HEK293 (cell line): ENCODE results near the gene CYP26A1.
A peak's percentile ranks its signal among the peaks of the same experiment; 100 is the strongest.

Source experiments
- CTCF ChIA-PET: fragments of 350-600 bp; formaldehyde crosslinking; extraction: SDS; loops from one replicate; lab custom pipeline; 2021; ENCODE audit warnings: antibody characterized with exemption; lab: Yijun Ruan, JAX
- POLR2A ChIA-PET: fragments of 300-600 bp; formaldehyde crosslinking; extraction: SDS; loops from one replicate; lab custom pipeline; 2020; ENCODE audit warnings: antibody characterized with exemption, inconsistent platforms; lab: Yijun Ruan, JAX
- H3K27ac ChIP-seq: fragments of 200-500 bp; sonication (Bioruptor generic); 2 replicates; pipeline ENCODE4 v1.5.1; 2014; ENCODE audit warnings: low read depth, low read length, control low read depth, inconsistent platforms; ENCODE audit errors: extremely low read depth
- H3K36me3 ChIP-seq, 2 experiments: fragments of 200-500 bp in 1 of 2; sonication (Bioruptor generic) in 1 of 2; 1 replicate in 1 of 2; 2 replicates in 1 of 2; pipeline ENCODE4 v1.5.1; 2014 to 2017; ENCODE audit warnings: inconsistent platforms in 2 of 2, low read length in 2 of 2; ENCODE audit not compliant: control insufficient read depth in 2 of 2, insufficient read depth in 1 of 2
- H3K4me1 ChIP-seq: fragments of 200-500 bp; sonication (Bioruptor generic); 2 replicates; pipeline ENCODE4 v1.5.1; 2014; ENCODE audit warnings: mild to moderate bottlenecking, low read length, inconsistent platforms; ENCODE audit not compliant: control insufficient read depth, insufficient read depth
- H3K4me3 ChIP-seq: 2 replicates; pipeline ENCODE4 v1.5.1; 2011; ENCODE audit warnings: low read depth, mild to moderate bottlenecking, control low read depth, low read length, moderate library complexity
- H3K9me3 ChIP-seq: fragments of 200-500 bp; sonication (Bioruptor generic); 2 replicates; pipeline ENCODE4 v1.5.1; 2014; ENCODE audit warnings: low read depth, low read length, inconsistent platforms; ENCODE audit not compliant: control insufficient read depth, insufficient read depth
- ATF2 ChIP-seq: fragments of 450-650 bp; formaldehyde crosslinking; IDR thresholded peaks from 2 replicates; pipeline ENCODE4 v1.5.1; 2016; ENCODE audit warnings: missing biosample characterization, missing genetic modification characterization, low read depth
- HOXA7 ChIP-seq: sonication (generic); formaldehyde crosslinking; IDR thresholded peaks from 2 replicates; pipeline ENCODE4 v1.8.1; 2022; ENCODE audit warnings: missing genetic modification reagents, borderline replicate concordance
- KLF8 ChIP-seq: fragments of 450-650 bp; formaldehyde crosslinking; IDR thresholded peaks from 2 replicates; pipeline ENCODE4 v1.5.1; 2016; ENCODE audit warnings: missing biosample characterization, missing genetic modification characterization
- MZF1 ChIP-seq: fragments of 450-650 bp; formaldehyde crosslinking; IDR thresholded peaks from 2 replicates; pipeline ENCODE4 v1.5.1; 2017; ENCODE audit warnings: missing biosample characterization, missing genetic modification characterization, borderline replicate concordance
- PATZ1 ChIP-seq: fragments of 450-650 bp; formaldehyde crosslinking; IDR thresholded peaks from 2 replicates; pipeline ENCODE4 v1.5.1; 2016; ENCODE audit warnings: missing biosample characterization, missing genetic modification characterization
- SALL2 ChIP-seq: fragments of 450-650 bp; formaldehyde crosslinking; IDR thresholded peaks from 2 replicates; pipeline ENCODE4 v1.5.0; 2017; ENCODE audit warnings: missing biosample characterization, mild to moderate bottlenecking, missing genetic modification characterization, borderline replicate concordance
- SETDB1 ChIP-seq: IDR thresholded peaks from one replicate; pipeline ENCODE4 v1.6.1; 2017; ENCODE audit warnings: mild to moderate bottlenecking, low read length, moderate library complexity, mixed read lengths; ENCODE audit not compliant: insufficient read length
- SP2 ChIP-seq: fragments of 450-650 bp; formaldehyde crosslinking; IDR thresholded peaks from 2 replicates; pipeline ENCODE4 v1.5.1; 2016; ENCODE audit warnings: missing biosample characterization, missing genetic modification characterization
- YY2 ChIP-seq: fragments of 450-650 bp; formaldehyde crosslinking; IDR thresholded peaks from 2 replicates; pipeline ENCODE4 v1.5.1; 2016; ENCODE audit warnings: missing biosample characterization, missing genetic modification characterization
- ZBTB20 ChIP-seq: fragments of 450-650 bp; formaldehyde crosslinking; IDR thresholded peaks from 2 replicates; pipeline ENCODE4 v1.5.1; 2016; ENCODE audit warnings: missing biosample characterization, missing genetic modification characterization
- ZFP41 ChIP-seq: fragments of 450-650 bp; formaldehyde crosslinking; IDR thresholded peaks from 2 replicates; pipeline ENCODE4 v1.5.1; 2016; ENCODE audit warnings: missing biosample characterization, missing genetic modification characterization, borderline replicate concordance
- ZNF140 ChIP-seq: fragments of 450-650 bp; formaldehyde crosslinking; IDR thresholded peaks from 2 replicates; pipeline ENCODE4 v1.5.1; 2016; ENCODE audit warnings: missing biosample characterization, missing genetic modification characterization
- ZNF157 ChIP-seq: fragments of 450-650 bp; formaldehyde crosslinking; IDR thresholded peaks from 2 replicates; pipeline ENCODE4 v1.5.1; 2016; ENCODE audit warnings: missing biosample characterization, missing genetic modification characterization
- ZNF404 ChIP-seq: fragments of 450-650 bp; formaldehyde crosslinking; IDR thresholded peaks from 2 replicates; pipeline ENCODE4 v1.5.1; 2017; ENCODE audit warnings: missing biosample characterization, missing genetic modification characterization
- ZNF529 ChIP-seq: fragments of 450-650 bp; formaldehyde crosslinking; IDR thresholded peaks from 2 replicates; pipeline ENCODE4 v1.5.1; 2017; ENCODE audit warnings: missing genetic modification characterization, missing biosample characterization; ENCODE audit not compliant: insufficient replicate concordance
- ZNF639 ChIP-seq: fragments of 450-650 bp; formaldehyde crosslinking; IDR thresholded peaks from 2 replicates; pipeline ENCODE4 v1.5.1; 2016; ENCODE audit warnings: missing biosample characterization, missing genetic modification characterization
- ZNF654 ChIP-seq: fragments of 450-650 bp; formaldehyde crosslinking; IDR thresholded peaks from 2 replicates; pipeline ENCODE4 v1.5.1; 2016; ENCODE audit warnings: low read depth, missing biosample characterization, missing genetic modification characterization
- ZNF777 ChIP-seq: fragments of 450-650 bp; formaldehyde crosslinking; IDR thresholded peaks from 2 replicates; pipeline ENCODE4 v1.5.1; 2017; ENCODE audit warnings: missing biosample characterization, missing genetic modification characterization, borderline replicate concordance
- ZSCAN16 ChIP-seq: fragments of 450-650 bp; formaldehyde crosslinking; IDR thresholded peaks from 2 replicates; pipeline ENCODE4 v1.5.1; 2016; ENCODE audit warnings: missing biosample characterization, missing genetic modification characterization

CYP26A1 gene

GRCh38 chr10:93074147-93074596 lies 479 bp downstream of the CYP26A1 start (continued):
- TF ChIP-seq ZBTB20: peak; percentile 42; the same call in 1 of the 2 replicates
- TF ChIP-seq ZNF639 (tag by site-specific recombination): no peak
- TF ChIP-seq ZNF777 (tag by site-specific recombination): no peak
- TF ChIP-seq ZNF654 (tag by site-specific recombination): no peak
- no peak for TF ChIP-seq MZF1
- no peak for TF ChIP-seq KLF8 (tag by site-specific recombination)
- TF ChIP-seq YY2 (tag by site-specific recombination): no peak
- TF ChIP-seq, all 188 proteins: peak for 14

- ChIA-PET POLR2A (no interaction called here), CTCF (interaction anchor here (0.6 to 3.0 kb wide), 8 partner anchors 10 to 411 kb away, joined by 3 to 10 read pairs (median 3); no protein-coding TSS in a partner anchor)
- Histone ChIP-seq H3K36me3 (no peaks in the 10 kb centered on the region), H3K4me3 (peak overlapping the region; percentile 52), H3K9me3 (no peaks in the 10 kb centered on the region), H3K4me1 (no peaks in the 10 kb centered on the region; the same call in none of the 2 replicates), H3K27ac (no peak overlapping the region)
- no peak for TF ChIP-seq SP2 (tag by site-specific recombination)
- 0 out of 2 replicates have a peak, but pooled peaks have one; percentile 11 for TF ChIP-seq ZNF140
Measured at GRCh38 chr10:93074597-93075368, 1.1 kb downstream of the CYP26A1 start.

- ChIA-PET CTCF (interaction anchor here (0.8 to 3.1 kb wide), 9 partner anchors 8 to 282 kb away, joined by 3 to 17 read pairs (median 3); no protein-coding TSS in a partner anchor), POLR2A (no interaction called here)
- no peak overlapping the region; the same call in 1 of the 2 replicates for H3K4me3 ChIP-seq
- H3K27ac ChIP-seq: no peak overlapping the region
- TF ChIP-seq ZNF157 (tag by site-specific recombination): no peak
- TF ChIP-seq ZNF404: no peak
- TF ChIP-seq PATZ1 (tag by site-specific recombination): no peak
- TF ChIP-seq ZSCAN16 (tag by site-specific recombination): no peak
- TF ChIP-seq SALL2 (tag by site-specific recombination): no peak
- TF ChIP-seq ATF2 (tag by site-specific recombination): no peak
- no peak for TF ChIP-seq ZFP41
- no peak for TF ChIP-seq ZNF529 (tag by site-specific recombination)
- no peak for TF ChIP-seq HOXA7 (CRISPR knock-in tag)
- no peak for TF ChIP-seq SETDB1
- H3K4me1 ChIP-seq: no peaks in the 10 kb centered on the region; the same call in none of the 2 replicates
- H3K9me3 ChIP-seq: no peaks in the 10 kb centered on the region
- no peaks in the 10 kb centered on the region for H3K36me3 ChIP-seq
Measured at GRCh38 chr10:93075369-93076221, 1.9 kb downstream of the CYP26A1 start.
